Sigmoid colon (tissue), 7 donors: ENCODE results near the gene ANO9. TPM values are rescaled to one million over a fixed set of nuclear protein-coding genes. Genes with fewer than 3 reads are reported as not detected.

Experiments used
- DNase-seq: peaks from one replicate; pipeline ENCODE4 v3.0.0-alpha.2; 2019
- H3K27ac ChIP-seq, 4 donors: fragments of 200-600 bp; sonication (generic); one replicate each; pipeline ENCODE4 v1.5.1; 2016 to 2019; ENCODE audit warnings: mild to moderate bottlenecking in 1 of 4
- H3K27me3 ChIP-seq, 3 donors: fragments of 200-600 bp; sonication (generic); one replicate each; pipeline ENCODE4 v1.5.1; 2019; ENCODE audit warnings: mild to moderate bottlenecking in 1 of 3
- H3K36me3 ChIP-seq, 4 donors: fragments of 200-600 bp; sonication (generic); one replicate each; pipeline ENCODE4 v1.5.1; 2016 to 2019
- H3K4me1 ChIP-seq, 4 donors: fragments of 200-600 bp; sonication (generic); one replicate each; pipeline ENCODE4 v1.5.1; 2017 to 2019
- H3K4me3 ChIP-seq, 4 donors: fragments of 200-600 bp; sonication (generic); one replicate each; pipeline ENCODE4 v1.5.1; 2017 to 2019; ENCODE audit warnings: mild to moderate bottlenecking in 2 of 4, moderate library complexity in 1 of 4
- H3K9me3 ChIP-seq, 4 donors: fragments of 200-600 bp in 3 of 4; sonication (generic) in 3 of 4; one replicate each; pipeline versions ENCODE4 v1.5.1 to v1.6.1; 2013 to 2019
- EP300 ChIP-seq, 4 donors: sonication (generic); formaldehyde crosslinking; IDR thresholded peaks; one replicate each; pipeline ENCODE4 v1.6.1; 2017; ENCODE audit warnings: antibody characterized with exemption in 4 of 4
- POLR2A ChIP-seq, 2 donors: fragments of 450-650 bp; IDR thresholded peaks; one replicate each; pipeline ENCODE4 v1.6.1; 2016; ENCODE audit warnings: antibody characterized with exemption in 2 of 2, mild to moderate bottlenecking in 2 of 2, moderate library complexity in 2 of 2
- POLR2AphosphoS5 ChIP-seq, 4 donors: sonication (generic); formaldehyde crosslinking; IDR thresholded peaks; one replicate each; pipeline ENCODE4 v1.6.1; 2017; ENCODE audit warnings: antibody characterized with exemption in 4 of 4
- WGBS, 2 donors: extraction: QIAGEN DNeasy Blood & Tissue Kit; methylation state at CpG; one replicate each; pipeline ENCODE4 v1.1.7; 2013; 5-methylcytosine and 5-hydroxymethylcytosine counted together
- intact Hi-C: fragments of 100-400 bp; cut with DNase I; formaldehyde crosslinking; loops from one replicate; pipeline ENCODE4 v1.15.1; 2023
- polyA plus RNA-seq, 3 donors: library from polyadenylated mRNA; stranded (reverse); fragments of 200-250 nt; gene quantifications; one replicate each; pipeline ENCODE4 v1.2.3, GENCODE V29; 2013
- total RNA-seq, 4 donors: library from RNA; depleted of rRNA; stranded (reverse); fragments of >200 nt; gene quantifications; one replicate each; pipeline ENCODE4 v1.1.0, GENCODE V29; 2016
- TF ChIP-seq, protein P1 (sequence below), 4 experiments: fragments of 450-650 bp in 3 of 4; fragments of 200-600 bp in 1 of 4; IDR thresholded peaks; one replicate each; pipeline ENCODE4 v1.5.1; 2016 to 2019; ENCODE audit warnings: antibody characterized with exemption in 4 of 4, mild to moderate bottlenecking in 3 of 4, moderate library complexity in 2 of 4
- donor health status: healthy with polysubstance abuse.
- donor health status: Bipolar disorder and iron deficiency.
- donor health status: healthy.

The ANO9 gene
- total and polyA plus RNA-seq, 7 donors: 0.14 to 123 (median 2.5) TPM

DNA sequence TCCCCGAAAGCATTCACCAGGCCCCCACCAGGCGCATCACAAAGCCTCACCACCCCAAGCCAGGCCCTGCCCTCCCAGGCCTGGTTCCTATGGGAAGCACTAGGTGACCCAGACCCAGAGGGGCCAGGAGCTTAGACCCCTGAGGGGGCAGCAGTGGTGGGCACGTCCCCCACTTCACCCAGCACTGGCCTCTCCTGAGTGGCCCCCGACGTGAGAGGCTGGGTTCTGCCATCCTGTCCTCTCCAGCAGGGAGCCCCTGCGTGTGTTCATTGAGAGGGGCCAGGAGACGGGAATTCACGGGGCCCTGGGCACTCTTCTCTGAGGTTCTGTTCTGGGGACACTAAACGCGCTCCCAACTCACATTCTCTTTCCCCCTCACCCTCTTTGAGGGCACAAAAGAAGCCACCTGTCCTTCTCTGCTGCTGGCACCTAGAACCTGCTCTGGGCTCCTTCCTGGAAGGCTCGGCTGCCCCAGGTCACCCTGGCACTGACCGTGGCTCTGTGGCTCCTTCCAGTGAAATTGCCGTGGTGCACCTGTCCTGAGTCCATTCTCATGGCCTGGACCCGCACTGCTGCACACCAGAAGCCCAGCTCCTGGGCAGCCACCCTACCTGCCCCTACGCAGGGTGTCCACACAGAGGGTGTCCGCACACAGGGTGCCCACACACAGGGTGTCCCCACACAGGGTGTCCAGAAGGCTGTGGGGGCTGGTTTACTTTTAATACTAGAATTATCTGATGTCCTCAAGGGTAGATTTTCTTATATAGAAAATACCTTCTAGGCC, 20.5 kb upstream of the ANO9 start:
- peaks cover 0 to 40% (median 17%) of the 10 kb centered on the region in 4 donors for H3K36me3 ChIP-seq
- 95 to 96% methylated on average over 16 of the region's 16 CpGs for WGBS, 2 donors
- intact Hi-C loops: no loop called here

DNA sequence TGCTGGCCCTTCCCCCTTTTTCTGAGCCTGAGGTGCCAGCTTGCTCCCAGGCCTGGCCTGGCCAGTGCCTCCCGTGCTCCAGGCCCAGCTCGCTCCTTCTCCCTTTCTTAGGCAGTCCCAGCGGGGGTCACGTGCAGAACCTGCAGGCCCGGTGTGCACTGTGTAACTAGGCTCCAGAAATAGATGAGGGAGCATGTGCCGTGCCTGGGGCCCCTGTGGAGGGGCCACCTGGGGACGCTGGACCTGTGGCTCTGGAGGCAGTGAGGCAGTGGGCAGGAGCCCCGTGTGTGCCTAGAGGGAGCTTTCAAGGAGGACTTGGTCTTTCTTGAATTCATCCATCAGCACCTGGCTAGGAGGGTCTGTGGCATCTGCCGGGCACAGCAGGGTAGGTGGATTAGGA, 19.8 kb upstream of the ANO9 start:
- H3K4me1 ChIP-seq: no peaks in the 10 kb centered on the region
- TF ChIP-seq POLR2AphosphoS5 (IDR thresholded peaks at IDR 0.05) (no peak), EP300 (IDR thresholded peaks at IDR 0.05) (no peak), POLR2A (IDR thresholded peaks at IDR 0.05) (no peak)
- TF ChIP-seq, protein P1, sequence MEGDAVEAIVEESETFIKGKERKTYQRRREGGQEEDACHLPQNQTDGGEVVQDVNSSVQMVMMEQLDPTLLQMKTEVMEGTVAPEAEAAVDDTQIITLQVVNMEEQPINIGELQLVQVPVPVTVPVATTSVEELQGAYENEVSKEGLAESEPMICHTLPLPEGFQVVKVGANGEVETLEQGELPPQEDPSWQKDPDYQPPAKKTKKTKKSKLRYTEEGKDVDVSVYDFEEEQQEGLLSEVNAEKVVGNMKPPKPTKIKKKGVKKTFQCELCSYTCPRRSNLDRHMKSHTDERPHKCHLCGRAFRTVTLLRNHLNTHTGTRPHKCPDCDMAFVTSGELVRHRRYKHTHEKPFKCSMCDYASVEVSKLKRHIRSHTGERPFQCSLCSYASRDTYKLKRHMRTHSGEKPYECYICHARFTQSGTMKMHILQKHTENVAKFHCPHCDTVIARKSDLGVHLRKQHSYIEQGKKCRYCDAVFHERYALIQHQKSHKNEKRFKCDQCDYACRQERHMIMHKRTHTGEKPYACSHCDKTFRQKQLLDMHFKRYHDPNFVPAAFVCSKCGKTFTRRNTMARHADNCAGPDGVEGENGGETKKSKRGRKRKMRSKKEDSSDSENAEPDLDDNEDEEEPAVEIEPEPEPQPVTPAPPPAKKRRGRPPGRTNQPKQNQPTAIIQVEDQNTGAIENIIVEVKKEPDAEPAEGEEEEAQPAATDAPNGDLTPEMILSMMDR (IDR thresholded peaks at IDR 0.05): no peak
- DNase-seq: no peak
- H3K27ac ChIP-seq: no peak overlapping the region
- 95 to 96% methylated on average over 9 of the region's 9 CpGs for WGBS, 2 donors
- peaks cover 0 to 40% (median 17%) of the 10 kb centered on the region in 4 donors for H3K36me3 ChIP-seq
- intact Hi-C loops: no loop called here
- no peaks in the 10 kb centered on the region for H3K9me3 ChIP-seq
- H3K4me3 ChIP-seq: no peak overlapping the region
- H3K27me3 ChIP-seq: no peaks in the 10 kb centered on the region

More for the DNA sequence above, 20.5 kb upstream of the ANO9 start:
- no peak overlapping the region for H3K27ac ChIP-seq
- H3K27me3 ChIP-seq: no peaks in the 10 kb centered on the region
- no peaks in the 10 kb centered on the region for H3K4me1 ChIP-seq
- H3K4me3 ChIP-seq: no peak overlapping the region
- TF ChIP-seq POLR2A (IDR thresholded peaks at IDR 0.05): no peak
- TF ChIP-seq, protein P1 (IDR thresholded peaks at IDR 0.05): no peak
- TF ChIP-seq POLR2AphosphoS5 (IDR thresholded peaks at IDR 0.05): no peak
- no peak for TF ChIP-seq EP300 (IDR thresholded peaks at IDR 0.05)
- no peak for DNase-seq
- H3K9me3 ChIP-seq: no peaks in the 10 kb centered on the region

DNA sequence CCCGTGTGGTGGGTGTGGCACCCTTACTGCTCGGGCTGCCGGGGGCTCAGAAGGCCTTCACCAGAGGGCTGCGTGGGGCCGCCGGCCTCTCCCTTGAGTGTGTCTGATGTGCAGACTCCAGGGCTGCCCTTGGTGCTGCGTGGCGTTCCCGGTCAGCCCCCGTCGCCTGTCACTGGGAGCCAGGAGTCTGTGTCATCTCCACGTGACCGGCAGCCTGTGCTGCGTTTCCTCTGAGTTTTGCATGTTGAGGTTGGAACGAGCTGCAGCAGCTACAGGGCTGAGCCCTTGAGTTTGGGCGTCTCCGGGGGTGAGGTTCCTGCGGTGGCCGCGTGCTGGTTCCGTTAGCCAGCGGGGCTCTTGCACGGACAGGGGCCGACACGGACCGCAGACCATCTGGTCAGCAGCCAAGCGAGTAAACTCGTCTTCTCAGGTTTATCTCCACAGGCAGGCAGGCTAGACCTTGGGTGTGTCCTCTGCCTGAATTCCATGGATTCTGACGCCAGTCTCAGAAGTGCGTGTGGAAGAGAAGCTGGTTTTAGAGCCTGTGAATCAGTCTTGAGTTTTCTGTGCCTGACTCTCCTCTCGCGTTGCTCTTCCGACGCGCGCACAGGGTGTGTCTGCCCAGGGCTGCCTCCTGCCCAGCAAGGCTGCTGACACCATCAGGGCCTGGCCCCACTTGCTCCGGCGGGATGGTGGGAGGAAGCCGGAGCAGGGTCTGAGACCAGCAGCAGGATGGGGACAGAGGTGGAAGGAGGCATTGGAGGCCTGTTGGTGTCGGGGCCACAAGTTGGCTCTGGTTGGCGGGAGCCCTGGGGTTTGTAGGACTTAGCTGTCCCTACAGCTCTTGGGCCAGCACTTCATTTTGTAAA, 18.8 kb upstream of the ANO9 start:
- Histone ChIP-seq H3K27ac (no peak overlapping the region), H3K4me1 (no peaks in the 10 kb centered on the region), H3K27me3 (no peaks in the 10 kb centered on the region), H3K36me3 (peaks cover 0 to 37% (median 17%) of the 10 kb centered on the region in 4 donors), H3K9me3 (no peaks in the 10 kb centered on the region), H3K4me3 (no peak overlapping the region)
- DNase-seq: no peak
- TF ChIP-seq POLR2A (IDR thresholded peaks at IDR 0.05) (no peak), EP300 (IDR thresholded peaks at IDR 0.05) (no peak), POLR2AphosphoS5 (IDR thresholded peaks at IDR 0.05) (no peak)
- TF ChIP-seq, protein P1 (IDR thresholded peaks at IDR 0.05): no peak
- intact Hi-C loops: no loop called here
- 91 to 94% methylated on average over 41 of the region's 41 CpGs for WGBS, 2 donors

DNA sequence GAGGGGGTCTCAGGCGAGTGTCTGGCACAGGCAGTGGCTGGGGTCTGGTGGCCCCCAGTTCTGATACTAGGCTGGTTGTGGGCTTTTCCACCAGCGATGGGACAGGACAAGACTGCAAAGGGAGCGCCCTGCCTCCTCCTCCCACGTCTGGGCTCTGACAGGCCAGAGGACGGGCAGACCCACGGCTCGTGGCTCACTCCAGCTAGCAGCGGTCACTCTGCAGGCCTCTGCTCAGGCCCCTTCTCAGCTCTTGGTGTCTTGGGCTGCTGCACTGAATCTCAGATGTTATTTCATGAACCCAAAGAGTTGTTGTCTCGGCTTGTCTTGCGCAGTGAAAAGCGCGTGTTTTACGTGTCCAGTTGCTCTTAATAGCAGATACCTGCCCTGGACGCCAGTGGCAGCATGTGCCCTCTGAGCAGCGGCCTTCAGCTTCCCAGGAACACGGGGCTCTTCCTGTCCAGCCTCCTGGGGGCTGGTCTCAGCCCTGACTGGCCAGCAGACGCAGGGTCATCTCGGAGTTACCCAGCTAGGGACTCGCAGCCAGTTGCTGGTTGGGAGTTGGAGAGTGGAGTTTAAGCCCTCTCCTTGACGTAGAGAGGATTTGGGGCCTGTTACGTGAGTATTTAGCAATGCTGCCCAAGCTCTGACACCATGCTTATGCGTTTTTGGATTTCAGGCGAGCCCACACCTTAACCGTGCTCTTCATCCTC, 17.9 kb upstream of the ANO9 start:
- no peak overlapping the region for H3K27ac ChIP-seq
- TF ChIP-seq POLR2AphosphoS5 (IDR thresholded peaks at IDR 0.05) (no peak), EP300 (IDR thresholded peaks at IDR 0.05) (no peak), POLR2A (IDR thresholded peaks at IDR 0.05) (no peak)
- TF ChIP-seq, protein P1 (IDR thresholded peaks at IDR 0.05): no peak
- intact Hi-C loops: no loop called here
- no peak for DNase-seq
- 95 to 97% methylated on average over 24 of the region's 24 CpGs for WGBS, 2 donors
- no peak overlapping the region for H3K4me3 ChIP-seq
- H3K4me1 ChIP-seq: no peaks in the 10 kb centered on the region
- peaks cover 0 to 29% (median 17%) of the 10 kb centered on the region in 4 donors for H3K36me3 ChIP-seq
- no peaks in the 10 kb centered on the region for H3K9me3 ChIP-seq
- no peaks in the 10 kb centered on the region for H3K27me3 ChIP-seq
